OCI-M2 (cell line): ENCODE results near the gene FAT4.
A peak's percentile ranks its signal among the peaks of the same experiment; 100 is the strongest.

ENCODE experiments used
- DNase-seq: peaks from one replicate; lab custom pipeline; 2025; ENCODE audit not compliant: unreplicated experiment; lab: John Stamatoyannopoulos, UW

The FAT4 gene

GRCh38 chr4:125314676-125315575 lies at the start of gene FAT4:
FAT4 (plus strand) TSS chr4:125314955; CDS start chr4:125316412, 1,457 bp downstream.
- DNase-seq: peak; percentile 36

GRCh38 chr4:125265846-125266245 lies 48.9 kb upstream of the FAT4 start:
- DNase-seq: no peak

- no peak for DNase-seq
These were observed 47.7 kb upstream of the FAT4 start for GRCh38 chr4:125266901-125267604.

GRCh38 chr4:125267630-125268029 lies 47.1 kb upstream of the FAT4 start:
- no peak for DNase-seq

- DNase-seq: no peak
These were observed 46.5 kb upstream of the FAT4 start for GRCh38 chr4:125268068-125268755.

GRCh38 chr4:125276811-125277210 lies 37.9 kb upstream of the FAT4 start:
- DNase-seq: no peak

- DNase-seq: no peak
These were observed 37.0 kb upstream of the FAT4 start for GRCh38 chr4:125277790-125278189.

- DNase-seq: no peak
These were observed 33.8 kb upstream of the FAT4 start for GRCh38 chr4:125280892-125281403.

GRCh38 chr4:125283707-125284279 lies 31.0 kb upstream of the FAT4 start:
- no peak for DNase-seq

- no peak for DNase-seq
These were observed 17.6 kb upstream of the FAT4 start for GRCh38 chr4:125297116-125297515.

GRCh38 chr4:125303058-125303457 lies 11.7 kb upstream of the FAT4 start:
- no peak for DNase-seq

- no peak for DNase-seq
These were observed 10.9 kb upstream of the FAT4 start for GRCh38 chr4:125303821-125304220.

GRCh38 chr4:125306112-125306511 lies 8.6 kb upstream of the FAT4 start:
- DNase-seq: no peak

- DNase-seq: no peak
These were observed 8.2 kb upstream of the FAT4 start for GRCh38 chr4:125306533-125306932.

GRCh38 chr4:125311503-125311902 lies 3.3 kb upstream of the FAT4 start:
- no peak for DNase-seq

- DNase-seq: peak; percentile 69
These were observed 1.3 kb upstream of the FAT4 start for GRCh38 chr4:125313497-125313896.

- no peak for DNase-seq
These were observed 627 bp upstream of the FAT4 start for GRCh38 chr4:125313989-125314667.

- no peak for DNase-seq
These were observed 1.0 kb downstream of the FAT4 start for GRCh38 chr4:125315576-125316400.

- DNase-seq: no peak
These were observed 1.6 kb downstream of the FAT4 start for GRCh38 chr4:125316401-125316790.
